GM21447 (cell line): ENCODE results near the gene NHSL2.

Experiments
- ATAC-seq: cut with Tn5 transposase; IDR thresholded peaks from one replicate; pipeline ENCODE4 v1.9.1; 2021; ENCODE audit not compliant: unreplicated experiment

Gene NHSL2

DNA sequence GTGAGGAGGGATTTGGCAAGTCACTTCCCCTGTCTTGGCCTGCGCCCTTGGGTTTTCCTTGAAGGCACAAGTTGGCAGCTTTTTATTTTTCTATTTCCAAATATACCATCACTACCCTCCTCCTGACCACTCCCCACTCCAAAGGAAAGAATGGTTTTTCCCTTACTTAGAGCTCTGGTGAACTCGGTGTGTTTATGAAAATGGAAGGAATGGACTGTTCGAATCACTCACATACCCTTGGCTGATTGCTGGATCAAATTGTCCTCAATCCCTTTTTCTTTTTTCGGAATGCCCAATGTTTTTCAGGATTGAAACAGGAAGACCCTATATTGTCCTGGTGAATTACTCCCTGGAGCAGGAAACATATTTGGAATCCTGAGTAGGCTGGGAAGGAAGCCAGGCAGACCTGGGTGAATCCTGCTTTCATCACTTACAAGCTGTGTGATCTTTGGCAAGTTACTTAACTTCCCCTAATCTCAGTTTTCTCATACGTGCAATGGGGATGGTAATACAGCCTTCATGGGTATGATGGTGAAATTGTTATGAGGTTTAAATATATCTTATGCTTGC, 150.4 kb downstream of the NHSL2 start:
- no peak for ATAC-seq

DNA sequence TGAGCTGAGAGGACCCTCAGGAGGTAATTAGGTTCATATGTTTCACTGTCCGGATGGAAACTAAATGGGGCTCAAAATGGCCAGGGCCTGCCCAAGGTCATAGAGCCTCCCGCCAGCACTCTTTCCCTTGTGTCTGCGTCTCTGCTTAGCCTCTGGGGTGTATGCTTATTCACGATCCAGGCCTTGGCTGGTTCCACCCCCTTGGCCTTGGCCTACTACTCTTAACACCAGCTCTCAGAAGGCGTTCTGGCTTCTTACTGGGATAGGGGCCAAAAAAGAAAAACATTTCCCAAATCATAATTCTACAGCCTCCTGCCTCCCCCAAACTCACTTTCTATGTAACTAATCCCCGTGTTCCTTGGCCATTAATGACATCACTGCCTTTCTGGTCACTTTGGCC, 152.3 kb downstream of the NHSL2 start:
- ATAC-seq: no peak

DNA sequence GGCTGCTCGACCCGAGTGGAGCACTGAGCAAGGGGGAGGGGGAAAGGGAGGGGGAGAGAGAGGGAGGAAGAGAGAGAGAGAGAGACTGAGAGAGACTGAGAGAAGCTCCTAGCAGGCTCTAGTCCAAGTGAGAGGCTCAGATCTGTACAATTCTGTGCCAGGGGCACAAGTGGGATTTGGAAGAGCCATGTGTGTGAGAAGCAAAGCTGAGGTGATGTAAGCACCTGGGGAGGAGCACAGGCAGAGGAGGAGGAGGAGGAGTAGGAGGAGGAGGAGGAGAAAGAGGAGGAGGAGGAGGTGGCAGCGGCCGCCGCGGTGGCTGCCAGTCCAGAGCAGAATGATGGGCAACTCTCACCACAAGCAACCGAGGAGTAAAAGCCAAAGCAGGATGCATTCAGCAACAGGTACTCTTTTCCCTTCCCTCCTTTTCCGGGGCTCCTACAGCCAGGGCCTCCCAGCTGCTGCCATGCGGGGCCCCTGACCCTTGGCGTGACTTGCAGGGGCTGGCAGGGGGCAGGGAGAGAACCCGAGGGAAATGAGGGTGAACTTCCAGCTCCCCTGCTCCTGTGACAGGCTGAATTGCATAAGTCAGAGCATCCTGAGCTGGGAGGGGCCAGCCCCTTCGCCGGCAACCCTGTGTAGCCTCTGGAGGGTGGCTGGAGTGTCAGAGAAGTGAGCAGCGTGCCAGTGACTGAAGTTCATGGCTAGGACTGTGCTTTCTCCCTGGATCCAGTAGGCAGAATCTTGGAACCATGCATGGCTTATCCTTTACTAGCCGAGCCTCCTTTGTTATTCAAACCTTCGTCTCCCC, 158.9 kb downstream of the NHSL2 start:
- no peak for ATAC-seq

DNA sequence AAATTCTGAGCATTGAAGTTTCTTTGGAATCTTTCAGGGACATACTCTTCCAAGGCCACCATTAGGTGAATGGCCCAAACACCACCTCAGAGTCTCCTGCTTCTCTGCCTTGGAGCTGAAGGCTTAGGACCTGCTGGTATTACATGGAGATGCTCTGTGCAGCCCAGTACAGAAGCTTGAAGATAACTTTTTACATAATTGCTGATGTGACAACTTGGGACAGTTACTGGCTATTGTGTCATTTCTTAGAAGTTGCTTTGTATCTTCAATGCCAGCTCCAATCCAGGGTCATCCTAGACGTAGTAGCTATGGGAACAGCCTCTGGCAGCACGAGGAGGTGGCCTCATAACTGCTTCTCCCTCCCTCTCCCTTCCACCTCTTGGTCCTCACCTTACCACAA, 160.6 kb downstream of the NHSL2 start:
- no peak for ATAC-seq

- ATAC-seq: no peak
Measured at GRCh38 chrX:72073633-72074032, 163.0 kb downstream of the NHSL2 start.

- no peak for ATAC-seq
Measured at GRCh38 chrX:72078411-72078810, 167.8 kb downstream of the NHSL2 start.

GRCh38 chrX:72079607-72080006, 169.0 kb downstream of the NHSL2 start:
- ATAC-seq: no peak

DNA sequence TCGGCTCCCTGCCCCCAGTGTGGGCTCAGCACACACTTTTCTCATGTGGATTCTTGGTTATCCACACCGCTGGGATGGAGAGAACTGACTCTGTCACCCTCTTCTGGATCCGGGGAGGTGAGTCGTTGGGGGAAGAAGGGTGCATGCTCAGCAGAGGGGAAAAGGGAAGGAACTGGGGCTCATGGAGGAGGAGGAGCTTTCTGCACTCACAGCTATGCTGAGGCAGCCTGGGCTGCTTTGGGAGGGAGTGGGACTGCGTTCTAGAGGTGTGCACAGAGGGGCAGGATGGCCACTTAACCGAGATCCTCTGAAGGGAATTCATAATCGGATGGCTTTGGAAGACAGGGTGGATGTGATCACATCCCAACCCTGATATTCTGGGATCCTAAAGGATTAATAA, 169.5 kb downstream of the NHSL2 start:
- ATAC-seq: no peak

- no peak for ATAC-seq
Measured at GRCh38 chrX:72080800-72081199, 170.2 kb downstream of the NHSL2 start.

DNA sequence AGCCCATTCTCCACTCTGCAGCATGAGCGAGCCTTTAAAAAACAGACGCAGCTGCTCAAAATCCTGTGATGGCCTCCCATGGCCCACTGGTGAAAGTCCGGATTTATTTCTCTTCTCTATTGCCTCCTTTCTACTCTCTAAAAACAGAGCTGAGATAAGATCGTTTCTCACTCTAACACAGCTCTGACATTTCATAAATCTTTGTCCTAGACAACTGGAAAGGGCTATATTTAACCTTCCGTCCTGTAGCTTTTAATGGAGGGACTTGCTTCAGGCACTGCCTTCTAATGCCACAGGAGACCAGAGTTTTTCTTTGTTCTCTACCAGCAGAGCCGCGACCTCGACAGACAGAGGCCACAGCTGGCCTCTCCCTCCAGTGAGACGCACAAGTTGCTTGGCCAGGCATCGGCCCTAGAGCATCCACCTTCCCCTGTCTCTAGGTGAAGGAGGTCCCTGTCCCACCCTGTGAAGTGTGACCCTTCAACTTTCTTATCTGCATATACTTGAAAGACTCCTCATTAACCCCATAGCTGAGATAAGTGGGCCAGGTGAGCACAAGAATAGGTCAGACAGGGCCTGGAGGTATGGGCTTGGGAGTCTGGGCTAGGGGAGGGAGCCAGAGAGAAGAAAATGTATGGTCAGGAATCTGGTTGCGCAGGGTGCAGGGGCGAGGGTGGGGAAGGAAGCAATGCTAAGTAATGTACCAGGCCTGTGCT, 171.1 kb downstream of the NHSL2 start:
- ATAC-seq: no peak

GRCh38 chrX:72083291-72083690, 172.6 kb downstream of the NHSL2 start:
- ATAC-seq: no peak

- ATAC-seq: no peak
Measured at GRCh38 chrX:72084114-72084513, 173.5 kb downstream of the NHSL2 start.

DNA sequence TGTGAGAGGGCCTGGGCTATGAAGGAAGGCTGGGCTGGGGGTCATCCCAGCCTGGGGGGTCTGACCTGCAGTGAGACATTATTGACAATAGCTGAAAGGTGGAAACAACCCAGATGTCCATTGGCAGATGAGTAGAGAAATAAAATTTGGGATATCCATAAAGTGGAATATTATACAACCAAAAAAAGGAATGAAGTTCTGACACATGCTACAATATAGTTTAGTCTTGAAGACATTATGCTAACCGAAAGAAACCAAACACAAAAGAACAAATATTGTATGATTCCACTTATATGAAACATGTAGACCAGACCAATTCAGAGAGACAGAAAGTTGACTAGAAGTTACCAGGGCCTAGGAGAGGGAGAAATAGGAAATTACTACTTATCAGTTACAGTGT, 176.3 kb downstream of the NHSL2 start:
- no peak for ATAC-seq

DNA sequence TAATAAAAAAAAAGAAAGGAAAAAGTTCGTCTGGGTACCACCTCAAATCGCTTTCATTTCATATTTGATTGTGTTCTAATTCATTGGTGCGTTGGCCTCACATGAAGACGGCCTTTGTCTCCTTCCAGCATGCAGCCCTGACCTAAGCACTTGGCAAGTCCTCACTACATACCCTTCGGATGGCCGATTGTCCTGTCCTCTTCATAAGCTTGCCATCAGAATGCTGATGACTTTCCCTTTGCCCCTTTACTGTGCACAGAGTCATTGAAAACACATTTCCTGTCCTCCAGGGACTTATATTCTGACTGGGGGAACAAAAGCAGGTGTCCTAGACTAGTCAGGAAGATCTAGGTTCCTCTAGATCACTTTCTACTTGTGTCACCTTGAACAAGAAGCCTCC, 178.1 kb downstream of the NHSL2 start:
- ATAC-seq: no peak

- no peak for ATAC-seq
Measured at GRCh38 chrX:72089254-72089653, 178.6 kb downstream of the NHSL2 start.

DNA sequence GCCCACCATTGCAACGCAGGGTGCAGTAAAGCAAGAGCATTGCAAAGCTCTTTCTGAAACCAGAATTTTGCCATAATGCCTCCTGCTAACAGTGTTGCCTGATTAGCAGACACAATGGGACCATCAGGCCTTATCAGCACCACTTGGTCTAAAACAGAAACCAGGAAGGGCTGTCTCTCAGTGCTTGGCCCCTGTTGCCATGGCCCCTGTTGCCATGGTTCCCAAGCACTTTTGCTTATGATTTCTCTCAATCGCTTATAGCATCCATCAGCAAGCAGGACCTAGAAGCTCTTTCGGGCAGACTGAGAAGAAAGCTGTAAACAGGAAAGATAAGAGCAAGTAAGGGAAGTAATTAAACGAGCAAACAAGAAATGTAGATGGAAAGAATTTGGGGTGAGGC, 184.2 kb downstream of the NHSL2 start:
- ATAC-seq: peak; percentile 75

DNA sequence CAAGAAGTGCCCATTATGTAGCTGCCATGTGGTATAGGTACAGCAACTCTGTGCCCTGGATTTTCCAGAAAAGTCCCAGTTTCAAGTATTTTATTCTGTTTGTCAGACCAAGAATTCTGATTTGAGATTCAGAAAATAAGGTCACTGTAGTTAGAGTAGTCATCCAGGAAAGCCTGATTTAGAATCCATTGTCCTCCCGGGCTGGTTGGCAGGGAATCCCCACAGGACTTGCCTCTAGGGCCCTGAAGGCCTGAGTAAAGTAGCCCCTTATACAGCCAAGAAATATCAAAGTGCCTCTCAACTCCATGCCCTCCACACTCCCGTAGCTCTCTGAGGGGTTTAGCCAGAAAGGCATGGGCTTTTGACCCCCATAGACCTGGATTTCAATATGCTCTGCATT, 184.7 kb downstream of the NHSL2 start:
- no peak for ATAC-seq

- ATAC-seq: no peak
Measured at GRCh38 chrX:72097098-72097497, 186.5 kb downstream of the NHSL2 start.

DNA sequence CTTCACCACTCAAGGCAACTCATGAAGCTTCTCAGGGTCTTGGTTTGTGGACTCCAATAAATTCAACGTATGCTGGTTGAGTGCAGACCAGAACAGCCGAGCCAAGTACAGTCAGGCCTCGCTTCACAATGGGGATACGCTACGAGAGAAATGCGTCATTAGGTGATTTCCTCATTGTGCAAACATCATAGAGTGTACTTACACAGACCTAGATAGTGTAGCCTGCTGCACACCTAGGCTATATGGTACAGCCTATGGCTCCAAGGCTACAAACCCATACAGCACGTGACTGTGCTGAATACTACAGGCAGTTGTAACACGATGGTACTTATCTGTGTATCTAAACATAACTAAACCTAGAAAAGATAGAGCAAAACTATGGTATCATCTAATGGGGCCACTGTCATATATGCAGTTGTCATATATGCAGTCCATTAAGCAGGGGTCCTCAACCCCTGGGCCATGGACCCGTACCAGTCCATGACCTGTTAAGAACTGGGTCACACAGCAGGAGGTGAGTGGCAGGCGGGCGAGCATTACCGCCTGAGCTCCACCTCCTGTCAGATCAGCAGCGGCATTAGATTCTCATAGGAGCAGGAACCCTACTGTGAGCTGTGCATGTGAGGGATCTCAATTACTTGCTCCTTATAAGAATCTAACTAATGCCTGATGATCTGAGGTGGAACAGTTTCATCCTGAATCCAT, 189.6 kb downstream of the NHSL2 start:
- ATAC-seq: no peak

- peak; percentile 81 for ATAC-seq
Measured at GRCh38 chrX:72100824-72101351, 190.2 kb downstream of the NHSL2 start.

DNA sequence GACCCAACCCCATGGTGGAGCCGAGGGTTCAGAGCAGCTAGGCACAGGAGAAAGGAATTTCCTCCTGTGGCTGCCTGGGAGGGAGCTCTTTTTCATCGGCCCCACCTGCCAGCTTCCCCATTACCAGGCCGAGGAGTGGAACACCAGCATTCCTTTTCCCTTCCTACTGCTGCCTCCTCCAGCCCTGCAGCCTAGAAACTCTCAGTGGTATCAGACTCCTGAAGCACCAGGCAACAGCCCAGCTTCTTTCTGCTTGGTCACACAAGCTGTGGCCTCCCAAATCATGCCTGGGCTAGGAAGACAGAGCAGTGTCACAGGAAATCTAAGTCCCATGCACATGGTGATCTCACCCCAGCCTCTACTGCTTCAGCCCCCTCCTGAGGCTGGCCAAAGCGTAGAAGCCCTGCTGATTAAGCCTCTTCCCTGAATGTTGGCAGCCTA, 191.0 kb downstream of the NHSL2 start:
- ATAC-seq: no peak
